SW 1271 (cell line): ENCODE measurements around the gene LLGL2.
"Not testable (repeated sequence)": the region's sequence is repeated elsewhere in the genome, so short reads cannot be mapped to it uniquely, and the experiment has no call there.

Experiments used
- DNase-seq, 2 experiments: peaks; one replicate each; lab custom pipeline; 2025; lab: John Stamatoyannopoulos, UW

The LLGL2 gene

GRCh38 chr17:75570772-75571171 lies 45.3 kb downstream of the LLGL2 start:
- no peak for DNase-seq

GRCh38 chr17:75571197-75571884 lies 45.8 kb downstream of the LLGL2 start:
- DNase-seq: no peak

GRCh38 chr17:75571885-75572215 lies 46.4 kb downstream of the LLGL2 start:
- no peak for DNase-seq

GRCh38 chr17:75572713-75573539 lies 47.4 kb downstream of the LLGL2 start:
- DNase-seq: no peak

- DNase-seq: no peak
These were observed 48.1 kb downstream of the LLGL2 start for GRCh38 chr17:75573540-75573957.

- DNase-seq: no peak
These were observed 48.5 kb downstream of the LLGL2 start for GRCh38 chr17:75573994-75574393.

- no peak for DNase-seq
These were observed 49.0 kb downstream of the LLGL2 start for GRCh38 chr17:75574404-75575036.

- no peak for DNase-seq
These were observed 49.7 kb downstream of the LLGL2 start for GRCh38 chr17:75575197-75575596.

- DNase-seq: no peak
These were observed 50.2 kb downstream of the LLGL2 start for GRCh38 chr17:75575728-75576127.

GRCh38 chr17:75576661-75577060 lies 51.2 kb downstream of the LLGL2 start:
- no peak for DNase-seq

- not testable (repeated sequence) for DNase-seq
These were observed 55.7 kb downstream of the LLGL2 start for GRCh38 chr17:75581121-75581725.

GRCh38 chr17:75583197-75583596 lies 57.7 kb downstream of the LLGL2 start:
- DNase-seq: not testable (repeated sequence)

- no peak for DNase-seq
These were observed 59.3 kb downstream of the LLGL2 start for GRCh38 chr17:75584849-75585175.

GRCh38 chr17:75587675-75588595 lies 62.4 kb downstream of the LLGL2 start, which contains the start of gene MYO15B:
TSS of gene MYO15B (plus strand) at chr17:75587800. CDS start at chr17:75588058, 258 bp downstream.
- DNase-seq: no peak

GRCh38 chr17:75588596-75589011 lies 63.1 kb downstream of the LLGL2 start:
- DNase-seq: no peak

GRCh38 chr17:75589012-75589918 lies 63.8 kb downstream of the LLGL2 start:
- DNase-seq: peak in 1 of 2 experiments; percentile 80

- DNase-seq: no peak
These were observed 64.4 kb downstream of the LLGL2 start for GRCh38 chr17:75589919-75590303.

- DNase-seq: no peak
These were observed 64.8 kb downstream of the LLGL2 start for GRCh38 chr17:75590314-75590761.

- DNase-seq: no peak
These were observed 65.6 kb downstream of the LLGL2 start for GRCh38 chr17:75590849-75591721.
